Measurements from ENCODE around the gene ANO6.
"Not testable (repeated sequence)": the region's sequence is repeated elsewhere in the genome, so short reads cannot be mapped to it uniquely, and the experiment has no call there.

Gene ANO6

GRCh38 chr12:45212064-45212463 lies 3.8 kb upstream of the ANO6 start:
- DNase-seq: no peak

GRCh38 chr12:45213107-45213506 lies 2.8 kb upstream of the ANO6 start:
- DNase-seq: no peak

GRCh38 chr12:45214071-45214470 lies 1.8 kb upstream of the ANO6 start:
- no peak for DNase-seq

DNA sequence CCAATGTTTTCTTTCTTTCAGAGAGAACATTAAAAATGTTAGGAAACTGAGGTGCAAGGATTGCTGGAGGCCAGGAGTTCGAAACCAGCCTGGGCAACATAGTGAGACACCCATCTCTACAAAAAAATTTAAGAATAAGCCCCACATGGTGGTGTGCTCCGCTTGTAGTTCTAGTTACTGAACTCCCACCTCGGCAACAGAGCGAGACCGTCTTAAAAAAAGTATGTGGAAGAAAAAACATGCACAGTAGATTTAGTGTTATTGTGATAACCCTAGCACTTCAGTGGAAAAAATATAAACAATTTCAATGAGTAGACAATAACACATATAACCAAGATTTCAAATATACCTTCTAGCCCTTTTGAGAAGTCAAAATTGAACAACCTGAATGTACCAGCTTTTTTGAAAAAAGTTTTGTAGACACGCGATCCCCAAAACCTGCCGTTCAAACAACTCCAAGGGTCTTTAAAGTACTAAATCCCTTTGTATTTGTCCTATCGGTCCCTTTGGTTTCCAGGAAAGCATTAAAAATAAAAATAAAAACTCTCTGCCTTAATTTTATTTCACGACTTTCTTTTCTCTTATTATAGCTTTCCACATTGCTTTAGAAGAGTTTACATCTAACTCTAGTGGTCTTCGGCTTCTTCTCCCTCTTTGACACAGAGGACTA lies 1.0 kb upstream of the ANO6 start:
- DNase-seq: no peak

GRCh38 chr12:45216230-45216982 lies 511 bp downstream of the ANO6 start:
- peak; percentile 90 for DNase-seq

GRCh38 chr12:45216983-45217485 lies 1.1 kb downstream of the ANO6 start:
- no peak for DNase-seq

GRCh38 chr12:45217846-45218245 lies 2.0 kb downstream of the ANO6 start:
- no peak for DNase-seq

DNA sequence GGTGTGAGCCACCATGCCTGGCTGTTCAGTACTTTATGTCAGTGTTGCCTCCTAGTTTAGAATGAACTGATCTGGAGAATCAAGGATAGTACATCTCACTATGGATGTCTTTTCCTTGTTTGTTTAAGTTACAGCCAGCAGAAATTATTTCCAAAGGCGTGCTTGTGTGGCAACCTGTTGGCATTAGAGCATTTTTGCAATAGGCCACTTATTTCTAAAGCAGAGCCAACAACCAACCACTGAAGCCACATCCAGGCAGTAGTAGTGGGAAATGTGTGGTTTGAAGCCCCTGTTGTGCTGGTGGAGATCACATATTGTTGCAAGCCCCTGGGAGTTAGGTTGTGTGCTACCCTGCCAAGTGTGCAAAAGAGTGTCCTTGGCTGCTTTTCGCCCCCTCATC lies 3.7 kb downstream of the ANO6 start:
- no peak for DNase-seq

DNA sequence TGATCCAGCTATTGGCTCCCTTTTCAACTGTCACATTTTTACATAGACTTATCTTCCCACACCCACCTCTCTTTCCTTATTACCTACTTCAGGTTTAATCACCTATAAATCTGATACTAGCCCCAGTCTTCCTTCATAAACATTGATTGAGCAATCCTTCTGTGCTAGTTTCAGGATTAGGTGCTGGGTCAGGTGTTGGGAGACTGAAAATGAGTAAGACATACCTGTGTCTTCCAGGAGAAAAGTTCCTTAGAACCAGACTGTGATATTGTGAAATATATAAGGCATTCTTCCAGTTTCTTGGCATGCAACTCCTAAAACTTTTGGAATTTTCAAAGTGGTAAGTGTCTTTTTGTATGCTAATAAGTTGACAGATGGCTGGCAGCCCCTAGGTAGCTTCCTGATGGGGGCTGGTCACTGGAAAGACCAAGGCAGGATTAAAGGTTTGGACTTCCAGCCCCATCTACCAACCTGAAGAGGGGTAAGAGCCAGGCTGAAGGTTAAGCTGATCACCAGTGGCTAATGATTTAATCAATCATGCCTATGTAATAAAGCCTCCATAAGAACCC lies 4.6 kb downstream of the ANO6 start:
- DNase-seq: no peak

- DNase-seq: no peak
Observed at GRCh38 chr12:45220969-45221368, 5.1 kb downstream of the ANO6 start.

DNA sequence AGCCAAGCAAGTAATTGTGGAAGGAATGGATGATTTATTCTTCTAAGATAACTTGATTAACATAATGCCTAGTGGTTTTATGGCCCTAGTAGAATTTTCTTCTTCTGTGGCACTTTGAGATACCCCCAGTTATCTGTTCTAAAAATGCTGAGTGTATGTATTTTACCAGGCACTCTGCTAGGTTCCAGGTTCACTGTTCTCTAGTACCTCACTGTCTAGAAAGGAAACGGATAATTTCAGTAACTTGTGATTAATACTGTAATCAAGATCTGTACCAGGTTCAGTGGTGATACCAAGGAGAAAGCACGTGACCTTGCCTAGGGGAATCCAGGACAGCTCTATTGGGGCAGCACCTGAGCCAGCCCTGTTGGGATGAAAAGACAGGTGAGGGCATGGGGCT lies 8.0 kb downstream of the ANO6 start:
- DNase-seq: no peak

DNA sequence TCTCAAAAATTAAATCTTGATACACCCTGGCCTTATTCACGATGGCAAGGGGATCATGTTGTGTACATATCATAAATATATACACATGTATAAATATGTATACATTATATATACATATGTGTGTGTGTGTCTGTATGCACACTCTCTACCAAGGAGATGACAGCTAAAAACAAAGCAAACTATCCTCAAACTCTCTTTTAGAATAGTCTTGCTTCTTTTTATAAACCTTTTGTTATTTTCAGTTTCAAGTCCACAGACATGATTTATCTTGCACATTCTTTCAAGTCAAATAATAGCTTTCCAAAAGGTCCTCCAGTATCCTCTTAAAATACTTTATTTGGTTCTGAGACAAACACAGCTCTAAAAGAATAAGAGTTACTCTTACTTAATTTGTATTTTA lies 8.4 kb downstream of the ANO6 start:
- DNase-seq: no peak

GRCh38 chr12:45226021-45226420 lies 10.1 kb downstream of the ANO6 start:
- DNase-seq: no peak

GRCh38 chr12:45227316-45228067 lies 11.6 kb downstream of the ANO6 start:
- DNase-seq: no peak

DNA sequence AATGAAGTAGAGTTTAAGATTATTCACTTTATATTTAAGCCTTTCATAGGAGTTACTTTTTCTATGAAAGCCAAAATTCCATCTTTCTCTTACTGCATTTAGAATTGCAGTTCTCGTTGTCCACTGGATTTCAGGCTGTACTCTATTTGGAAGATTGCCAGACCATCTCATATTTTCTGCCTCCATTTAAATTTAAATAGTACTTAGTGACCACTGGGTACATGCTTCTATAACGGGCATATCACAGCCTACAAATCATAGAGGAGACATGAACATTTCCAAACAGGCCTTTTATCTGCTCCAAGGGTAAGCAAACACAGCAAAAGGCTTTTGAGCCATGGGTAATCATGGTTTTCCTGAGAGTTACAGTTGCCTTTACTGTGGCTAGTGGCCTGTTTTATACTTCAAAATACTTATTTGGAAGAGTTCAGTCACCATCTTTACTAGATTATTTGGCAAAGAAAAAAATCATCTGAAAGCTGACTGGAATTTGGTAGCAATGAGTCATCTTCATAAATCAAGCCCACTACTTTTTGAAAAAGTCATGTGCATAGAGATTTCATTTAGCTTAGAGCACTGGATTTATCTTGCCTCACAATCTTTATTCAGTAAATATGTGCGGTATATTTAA lies 15.7 kb downstream of the ANO6 start:
- DNase-seq: no peak

DNA sequence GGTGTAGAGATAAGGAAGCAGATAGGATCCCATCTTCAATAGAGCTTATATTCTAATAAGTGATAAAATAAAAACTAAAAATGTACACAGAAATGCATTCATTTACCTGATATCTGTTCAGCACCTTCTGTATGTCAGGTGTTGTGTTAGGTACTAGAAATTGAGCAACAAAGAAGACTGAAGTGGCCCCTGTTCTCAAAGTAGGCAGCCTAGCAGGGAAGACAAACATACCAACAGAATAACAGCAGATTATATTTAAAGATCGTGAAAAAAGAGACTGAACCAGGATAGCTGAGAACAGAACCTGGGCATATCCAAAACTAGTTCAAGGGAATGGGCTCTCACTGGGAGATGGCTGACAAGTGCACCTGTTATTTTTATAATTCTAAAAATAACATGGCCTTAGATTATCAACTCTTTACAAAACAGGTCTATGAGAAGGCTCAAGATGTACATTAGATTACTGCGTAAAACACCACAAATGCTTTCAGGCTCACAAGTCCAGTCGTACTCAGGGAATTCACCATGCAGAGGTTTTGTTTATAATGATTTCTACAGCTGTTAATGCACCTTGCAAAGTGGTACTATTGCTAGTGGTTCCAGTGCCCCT lies 16.4 kb downstream of the ANO6 start:
- DNase-seq: no peak

DNA sequence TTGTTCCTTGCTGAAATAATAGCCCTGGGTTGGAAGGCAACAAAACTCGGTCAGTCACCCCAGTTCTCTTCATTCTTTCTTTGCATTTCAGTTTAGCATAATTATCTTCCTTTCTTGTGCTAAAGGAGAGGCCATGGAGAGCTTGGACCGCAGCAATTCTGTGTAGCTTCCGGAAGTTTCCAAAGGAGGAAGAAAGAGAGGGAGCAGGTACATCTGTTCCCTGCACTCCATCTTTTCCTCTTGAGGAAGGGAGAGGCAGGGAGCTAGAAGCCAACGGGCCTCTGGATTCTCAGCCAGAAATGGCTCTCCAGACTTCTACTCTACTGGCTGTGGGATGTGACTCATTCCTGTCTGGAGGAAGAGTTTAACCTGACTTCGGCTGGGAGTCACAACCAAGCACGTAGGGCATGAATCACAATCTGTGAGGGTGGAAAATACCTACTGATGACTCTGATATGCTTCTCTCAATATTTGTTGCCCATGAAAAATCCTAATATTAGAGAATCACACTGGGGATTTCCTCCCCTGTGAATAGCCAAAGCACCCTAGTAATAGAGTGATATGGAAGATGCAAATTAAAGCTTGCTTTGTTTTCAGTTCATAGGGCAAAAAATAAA lies 17.0 kb downstream of the ANO6 start:
- no peak for DNase-seq

DNA sequence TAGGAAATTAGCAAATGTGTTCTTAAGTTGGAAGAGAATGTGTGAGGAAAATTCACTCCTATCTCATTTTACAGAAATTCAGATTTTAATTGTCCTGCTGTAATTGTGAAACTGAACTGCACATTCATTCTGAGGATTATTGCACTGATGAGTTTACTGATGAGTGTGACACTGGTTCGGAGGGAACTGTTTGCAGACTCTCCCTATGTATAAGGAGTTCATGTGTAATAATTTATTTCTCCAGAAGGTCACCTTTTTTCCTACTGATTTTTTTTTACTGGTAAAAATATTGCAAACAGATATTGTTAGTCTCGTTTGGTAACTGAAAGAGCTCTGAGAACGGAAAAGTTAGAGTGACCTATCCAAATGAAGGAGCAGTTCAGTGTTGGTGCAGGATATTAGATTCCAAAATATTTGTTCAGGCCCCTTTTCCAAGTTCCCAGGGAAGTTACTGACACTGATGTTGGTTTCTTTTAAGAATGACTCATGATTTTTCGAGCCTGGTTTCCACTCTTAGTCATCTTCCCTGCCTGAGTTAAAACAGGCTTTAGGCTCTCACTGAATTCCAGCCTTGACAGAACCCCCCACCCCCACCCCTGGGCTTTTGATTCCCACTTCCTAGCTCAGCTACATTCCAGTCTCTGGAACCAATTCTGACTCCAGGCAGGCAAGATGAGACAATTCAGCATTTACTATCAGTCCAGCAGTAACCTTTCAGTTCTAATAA lies 18.4 kb downstream of the ANO6 start:
- DNase-seq: peak; percentile 22

DNA sequence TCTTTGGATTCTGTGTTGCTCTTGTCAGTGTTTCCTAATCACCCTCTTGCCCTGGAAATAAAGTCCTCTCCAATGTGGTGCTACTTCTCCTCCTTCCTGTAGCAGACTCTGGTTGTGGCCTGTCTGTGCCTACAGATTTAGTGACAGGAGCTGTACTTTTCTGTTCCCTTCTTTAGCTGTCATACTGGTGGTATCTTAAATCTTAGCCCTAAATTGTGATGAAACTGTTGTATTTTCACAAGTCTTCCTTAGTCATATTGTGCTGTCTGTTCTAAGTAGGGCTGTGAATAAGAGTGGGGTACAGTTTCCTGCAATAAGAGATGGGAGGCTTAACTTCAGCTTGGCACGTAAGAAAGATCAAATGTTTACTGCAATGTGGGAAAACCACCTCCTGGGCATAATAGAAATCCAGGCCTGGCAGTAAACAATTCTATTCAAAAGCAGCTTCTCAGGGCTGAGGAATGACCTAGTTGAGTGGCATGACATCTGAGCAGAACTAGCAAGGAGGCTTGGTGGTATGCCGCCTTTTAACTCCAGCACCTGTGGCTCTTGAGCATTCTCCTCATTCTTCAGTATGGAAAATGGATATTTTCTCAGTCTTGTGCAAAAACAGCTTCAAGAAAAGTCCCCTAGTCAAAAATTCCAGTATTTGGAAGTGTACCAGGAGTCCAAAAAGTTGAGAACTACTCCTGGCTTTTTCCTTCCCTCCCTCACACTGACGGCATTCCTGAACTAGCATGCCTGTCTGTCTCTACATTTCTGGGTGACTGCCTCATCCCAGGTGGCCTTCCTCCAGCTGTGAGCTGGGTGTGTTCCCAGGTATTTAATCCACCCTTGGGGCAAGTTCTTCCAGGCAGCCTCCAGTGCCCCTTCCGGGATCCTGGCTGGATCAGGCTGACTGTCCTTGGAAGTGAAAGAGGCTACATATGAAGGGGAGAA lies 19.5 kb downstream of the ANO6 start:
- DNase-seq: no peak

DNA sequence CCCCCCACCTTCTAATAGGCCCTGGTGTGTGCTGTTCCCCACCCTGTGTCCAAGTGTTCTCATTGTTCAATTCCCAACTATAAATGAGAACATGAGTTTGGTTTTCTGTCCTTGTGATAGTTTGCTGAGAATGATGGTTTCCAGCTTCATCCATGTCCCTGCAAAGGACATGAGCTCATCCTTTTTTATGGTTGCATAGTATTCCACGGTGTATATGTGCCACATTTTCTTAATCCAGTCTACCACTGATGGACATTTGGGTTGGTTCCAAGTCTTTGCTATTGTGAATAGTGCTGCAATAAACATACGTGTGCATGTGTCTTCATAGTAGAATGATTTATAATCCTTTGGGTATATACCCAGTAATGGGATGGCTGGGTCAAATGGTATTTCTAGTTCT lies 20.5 kb downstream of the ANO6 start:
- DNase-seq: not testable (repeated sequence)

Measured in retina (tissue), 1 donor.